ENCODE results near the gene ZNF212. TPM values are rescaled to one million over a fixed set of nuclear protein-coding genes. Genes with fewer than 3 reads are reported as not detected.

ZNF212 gene
- total and polyA plus RNA-seq, 9 of the 15 experiments (the other 6 are each of a cell fraction or from before 2014, with no cell fraction given), result 1.8 to 21.4 (median 7.2) TPM

DNA sequence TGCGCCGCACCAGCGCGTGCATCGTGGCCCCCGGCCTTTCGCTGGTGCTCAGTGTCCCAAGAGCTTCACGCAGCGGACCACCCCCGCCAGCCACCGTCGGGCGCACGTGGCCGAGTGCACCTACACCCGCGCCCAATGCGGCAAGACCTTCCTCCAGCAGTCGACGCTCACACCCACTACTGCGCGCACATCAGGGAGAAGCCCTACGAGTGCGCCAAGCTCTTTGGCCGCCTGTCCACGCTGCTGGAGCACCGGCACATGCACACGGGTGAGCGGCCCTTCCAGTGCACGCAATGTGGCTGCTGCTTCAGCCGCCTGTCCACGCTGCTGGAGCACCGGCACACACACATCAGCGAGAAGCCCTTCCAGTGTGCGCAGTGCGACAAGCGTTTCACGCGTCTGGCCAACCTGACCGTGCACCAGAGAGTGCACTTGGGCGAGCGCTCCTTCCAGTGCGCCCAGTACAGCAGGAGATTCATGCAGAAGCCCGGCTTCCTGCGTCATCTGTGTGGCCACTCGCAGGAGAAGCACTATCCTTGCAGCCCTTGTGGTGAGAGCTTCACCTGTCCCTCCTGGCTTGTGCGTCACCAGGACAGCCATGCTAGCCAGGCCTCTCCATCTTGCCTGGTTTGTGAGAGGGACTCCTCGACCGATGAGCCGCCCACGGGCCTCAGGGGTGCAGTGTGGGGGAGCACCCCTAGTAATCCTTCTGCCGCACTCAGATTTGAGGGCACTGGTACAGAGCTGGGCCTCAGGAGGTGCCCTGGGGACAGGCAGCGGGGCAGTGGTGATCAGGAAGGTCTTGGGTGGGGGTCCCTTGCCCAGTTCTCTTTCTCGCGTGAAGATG, 55.4 kb downstream of the ZNF212 start:
- peaks cover 3 to 60% of the 10 kb centered on the region in 2 experiments; a peak in 3 of 5 replicates for H3K27me3 ChIP-seq (ENCODE audit: control insufficient read depth in 2 of 2, insufficient read depth in 2 of 2, low read length in 2 of 2)
- H3K36me3 ChIP-seq (ENCODE audit: control insufficient read depth, insufficient read depth, low read length), result no peaks in the 10 kb centered on the region
- in situ Hi-C loops (cut with MboI) (no loop called here), intact Hi-C loops (cut with micrococcal nuclease) (no loop called here)
- no peak for FAIRE-seq
- BruUV-seq (replicated peaks), result no TSS peak
- H3K9ac ChIP-seq (ENCODE audit: insufficient read depth in 1 of 2, low read depth in 2 of 2, low read length in 2 of 2), result no peak overlapping the region; a peak in 1 of 4 replicates
- H3K4me3 ChIP-seq, result no peak overlapping the region
- ChIA-PET POLR2A (no interaction called here), CTCF (ENCODE audit: low intra/inter-chr PET ratio) (interaction anchor here (0.6 kb wide), 1 partner anchor 9 kb away, joined by 7 read pairs; no protein-coding TSS in a partner anchor)
- ATAC-seq, result no peak
- no peak for DNase-seq (ENCODE audit: extremely low read depth in 1 of 4, low spot score in 3 of 4)
- H3K27ac ChIP-seq (ENCODE audit: extremely low read depth, low read depth, low read length), result no peak overlapping the region
- 0 out of 2 replicates have a peak, but pooled peaks cover 5% of the 10 kb centered on the region for H4K20me1 ChIP-seq (replicated peaks; ENCODE audit: control insufficient read depth, insufficient read depth, low read length)
- no peak overlapping the region for H3K4me2 ChIP-seq (ENCODE audit: insufficient read depth, low read length)
- H2AFZ ChIP-seq (ENCODE audit: low read depth, low read length), result no peak overlapping the region
- no peaks in the 10 kb centered on the region for H3K79me2 ChIP-seq (ENCODE audit: control insufficient read depth, insufficient read depth, low read length)
- peaks cover 0 to 8% of the 10 kb centered on the region in 2 experiments; a peak in 1 of 5 replicates for H3K4me1 ChIP-seq (replicated peaks in 1 of 2; ENCODE audit: control insufficient read depth in 2 of 2, insufficient read depth in 2 of 2, low read length in 2 of 2)
- WGBS (ENCODE audit: insufficient coverage, low coverage, missing lambda C conversion rate), result 37% methylated on average over 55 of the region's 55 CpGs
- no peaks in the 10 kb centered on the region for H3K9me3 ChIP-seq (replicated peaks; ENCODE audit: control insufficient read depth, insufficient read depth, low read depth, low read length)
- H3K9me1 ChIP-seq (ENCODE audit: control insufficient read depth, insufficient read depth, low read length), result peaks cover 4% of the 10 kb centered on the region
- TF ChIP-seq ZNF282 (CRISPR knock-in tag; IDR thresholded peaks at IDR 0.05) (0 out of 2 replicates have a peak, but pooled peaks have one; percentile 49), C11orf30 (IDR thresholded peaks at IDR 0.05; ENCODE audit: low read depth) (no peak), SREBF2 (CRISPR knock-in tag; IDR thresholded peaks at IDR 0.05) (no peak), PPARD (CRISPR knock-in tag; IDR thresholded peaks at IDR 0.05) (no peak), ZSCAN29 (IDR thresholded peaks at IDR 0.05) (no peak), RBM17 (IDR thresholded peaks at IDR 0.05; ENCODE audit: borderline replicate concordance, low read depth, low read length) (no peak), SFPQ (IDR thresholded peaks at IDR 0.05; ENCODE audit: low read depth, low read length) (no peak)
- TF ChIP-seq, protein P1, sequence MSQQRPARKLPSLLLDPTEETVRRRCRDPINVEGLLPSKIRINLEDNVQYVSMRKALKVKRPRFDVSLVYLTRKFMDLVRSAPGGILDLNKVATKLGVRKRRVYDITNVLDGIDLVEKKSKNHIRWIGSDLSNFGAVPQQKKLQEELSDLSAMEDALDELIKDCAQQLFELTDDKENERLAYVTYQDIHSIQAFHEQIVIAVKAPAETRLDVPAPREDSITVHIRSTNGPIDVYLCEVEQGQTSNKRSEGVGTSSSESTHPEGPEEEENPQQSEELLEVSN (IDR thresholded peaks at IDR 0.05; ENCODE audit: borderline replicate concordance in 1 of 2, extremely low read depth in 1 of 2, insufficient read depth in 1 of 2, insufficient read length in 1 of 2, low read depth in 1 of 2, low read length in 1 of 2, poor library complexity in 1 of 2, severe bottlenecking in 1 of 2), result peak in 1 of 2 experiments; percentile 24

All from K562 (cell line).